Measurements from ENCODE around the gene AFM.

Gene AFM

DNA sequence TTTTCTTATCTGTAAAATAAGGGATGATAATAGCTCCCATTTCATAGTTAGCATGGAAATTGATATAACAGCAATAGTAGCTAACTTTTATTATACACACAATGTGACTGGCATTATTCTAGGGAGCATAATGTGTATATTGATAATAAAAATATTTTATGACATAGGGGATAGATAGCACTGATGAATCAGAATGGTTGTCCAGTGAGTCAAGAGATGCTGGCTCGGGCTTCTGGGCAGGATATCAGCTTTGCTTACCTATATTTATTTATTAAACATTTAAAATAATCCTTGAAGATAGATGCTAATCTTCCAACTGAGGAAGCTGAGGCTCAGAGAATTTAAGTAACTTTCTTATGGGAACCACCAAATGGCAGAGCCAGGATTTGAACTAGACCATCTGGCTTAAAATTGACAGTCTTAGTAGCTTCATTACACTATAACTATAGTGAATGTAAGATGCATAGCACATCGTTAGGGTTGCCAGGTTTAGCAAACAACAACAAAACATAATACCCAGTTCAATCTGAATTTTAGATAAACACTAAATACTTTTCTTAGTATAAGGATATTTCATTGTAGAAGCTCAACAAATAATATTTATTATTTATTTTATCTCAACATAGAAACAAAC lies 42.8 kb upstream of the AFM start:
- no peaks in the 10 kb centered on the region for H3K4me1 ChIP-seq (ENCODE audit: control insufficient read depth, insufficient read depth, low read length, poor library complexity, severe bottlenecking)
- no peaks in the 10 kb centered on the region for H3K27me3 ChIP-seq (replicated peaks; ENCODE audit: control insufficient read depth, insufficient read depth, low read length, poor library complexity, severe bottlenecking)
- no peak overlapping the region for H3K4me3 ChIP-seq (ENCODE audit: insufficient read depth, low read depth, low read length, poor library complexity, severe bottlenecking)

DNA sequence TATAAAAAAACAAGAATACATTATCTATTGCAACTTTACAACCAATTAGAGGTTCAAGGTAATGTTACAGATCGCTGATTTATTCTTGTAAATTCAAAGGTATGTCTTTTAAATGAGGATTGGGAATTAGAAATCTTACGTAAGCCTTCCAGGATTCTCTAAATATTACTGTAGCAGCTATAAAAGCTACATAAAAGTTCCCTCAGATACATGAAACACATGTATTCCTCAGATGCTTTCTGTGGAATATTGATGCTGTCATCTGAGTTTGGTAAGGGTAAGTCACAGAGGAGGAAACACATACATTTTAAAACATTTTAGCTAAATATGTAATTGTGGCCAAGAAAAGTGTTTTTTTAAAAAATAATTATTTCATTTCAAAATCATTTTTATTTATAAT lies 42.1 kb upstream of the AFM start:
- Histone ChIP-seq H3K4me1 (ENCODE audit: control insufficient read depth, insufficient read depth, low read length, poor library complexity, severe bottlenecking) (no peaks in the 10 kb centered on the region), H3K36me3 (ENCODE audit: control insufficient read depth, insufficient read depth, low read length) (no peaks in the 10 kb centered on the region), H3K4me3 (ENCODE audit: insufficient read depth, low read depth, low read length, poor library complexity, severe bottlenecking) (no peak overlapping the region), H3K27ac (ENCODE audit: insufficient read depth, low read length, poor library complexity, severe bottlenecking) (no peak overlapping the region), H3K27me3 (replicated peaks; ENCODE audit: control insufficient read depth, insufficient read depth, low read length, poor library complexity, severe bottlenecking) (no peaks in the 10 kb centered on the region), H3K9me3 (ENCODE audit: control insufficient read depth, low read length) (no peaks in the 10 kb centered on the region)
- DNase-seq = no peak

More for the DNA sequence above, 42.8 kb upstream of the AFM start:
- Histone ChIP-seq H3K36me3 (ENCODE audit: control insufficient read depth, insufficient read depth, low read length) (no peaks in the 10 kb centered on the region), H3K27ac (ENCODE audit: insufficient read depth, low read length, poor library complexity, severe bottlenecking) (no peak overlapping the region), H3K9me3 (ENCODE audit: control insufficient read depth, low read length) (no peaks in the 10 kb centered on the region)
- no peak for DNase-seq

DNA sequence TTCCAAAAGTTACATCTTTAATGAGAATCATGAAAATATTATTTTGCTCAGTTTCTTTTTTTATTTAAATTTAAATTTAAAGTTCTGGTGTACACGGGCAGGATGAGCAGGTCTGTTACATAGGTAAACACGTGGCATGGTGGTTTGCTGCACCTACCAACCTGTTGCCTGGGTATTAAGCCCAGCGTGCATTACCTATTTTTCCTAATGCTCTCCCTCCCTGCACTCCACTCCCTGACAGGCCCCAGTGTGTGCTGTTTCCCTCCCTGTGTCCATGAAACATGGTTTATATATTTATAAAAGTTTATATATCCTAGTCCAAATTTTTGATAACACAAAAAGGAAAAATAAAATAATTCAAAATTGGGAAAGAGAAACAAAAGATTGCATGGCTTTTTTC lies 41.6 kb upstream of the AFM start:
- H3K4me3 ChIP-seq (ENCODE audit: insufficient read depth, low read depth, low read length, poor library complexity, severe bottlenecking) = no peak overlapping the region
- no peaks in the 10 kb centered on the region for H3K4me1 ChIP-seq (ENCODE audit: control insufficient read depth, insufficient read depth, low read length, poor library complexity, severe bottlenecking)
- no peaks in the 10 kb centered on the region for H3K9me3 ChIP-seq (ENCODE audit: control insufficient read depth, low read length)
- no peak overlapping the region for H3K27ac ChIP-seq (ENCODE audit: insufficient read depth, low read length, poor library complexity, severe bottlenecking)
- DNase-seq = no peak
- H3K36me3 ChIP-seq (ENCODE audit: control insufficient read depth, insufficient read depth, low read length) = no peaks in the 10 kb centered on the region
- no peaks in the 10 kb centered on the region for H3K27me3 ChIP-seq (replicated peaks; ENCODE audit: control insufficient read depth, insufficient read depth, low read length, poor library complexity, severe bottlenecking)

DNA sequence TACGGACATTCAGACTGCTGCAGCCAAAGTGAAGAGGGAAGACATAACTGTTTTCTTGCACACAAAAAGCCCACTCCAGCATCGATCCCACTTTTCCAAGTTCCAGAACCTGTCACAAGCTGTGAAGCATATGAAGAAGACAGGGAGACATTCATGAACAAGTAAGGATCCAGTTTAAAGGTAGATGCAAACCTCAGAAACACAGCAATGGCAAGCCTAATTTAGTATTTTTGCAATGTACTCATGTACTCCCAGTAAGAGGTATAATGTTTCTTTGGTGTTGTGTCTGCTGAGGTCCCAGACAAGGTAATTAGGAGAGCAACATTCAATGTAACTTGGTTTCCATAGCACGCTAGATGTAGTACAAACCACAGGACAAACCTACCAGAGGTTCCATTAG lies 40.9 kb upstream of the AFM start:
- Histone ChIP-seq H3K36me3 (ENCODE audit: control insufficient read depth, insufficient read depth, low read length) (no peaks in the 10 kb centered on the region), H3K27me3 (replicated peaks; ENCODE audit: control insufficient read depth, insufficient read depth, low read length, poor library complexity, severe bottlenecking) (no peaks in the 10 kb centered on the region), H3K9me3 (ENCODE audit: control insufficient read depth, low read length) (no peaks in the 10 kb centered on the region), H3K4me1 (ENCODE audit: control insufficient read depth, insufficient read depth, low read length, poor library complexity, severe bottlenecking) (no peaks in the 10 kb centered on the region), H3K27ac (ENCODE audit: insufficient read depth, low read length, poor library complexity, severe bottlenecking) (no peak overlapping the region), H3K4me3 (ENCODE audit: insufficient read depth, low read depth, low read length, poor library complexity, severe bottlenecking) (no peak overlapping the region)
- DNase-seq = no peak

DNA sequence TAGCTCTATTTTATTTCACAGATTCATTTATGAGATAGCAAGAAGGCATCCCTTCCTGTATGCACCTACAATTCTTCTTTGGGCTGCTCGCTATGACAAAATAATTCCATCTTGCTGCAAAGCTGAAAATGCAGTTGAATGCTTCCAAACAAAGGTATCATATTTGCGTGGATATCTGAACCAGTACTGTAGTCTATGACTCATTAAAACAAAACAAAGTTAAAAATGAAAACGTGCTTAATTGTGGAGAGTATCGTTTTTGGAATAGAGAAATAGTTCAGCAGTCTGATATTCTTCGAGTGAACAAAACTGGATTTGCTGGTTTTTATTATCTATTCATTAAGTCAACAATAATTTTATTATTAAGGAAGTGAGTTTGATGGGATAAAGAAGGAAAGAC lies 39.3 kb upstream of the AFM start:
- no peak overlapping the region for H3K4me3 ChIP-seq (ENCODE audit: insufficient read depth, low read depth, low read length, poor library complexity, severe bottlenecking)
- H3K27me3 ChIP-seq (replicated peaks; ENCODE audit: control insufficient read depth, insufficient read depth, low read length, poor library complexity, severe bottlenecking) = no peaks in the 10 kb centered on the region
- no peak overlapping the region for H3K27ac ChIP-seq (ENCODE audit: insufficient read depth, low read length, poor library complexity, severe bottlenecking)
- H3K36me3 ChIP-seq (ENCODE audit: control insufficient read depth, insufficient read depth, low read length) = no peaks in the 10 kb centered on the region
- no peak for DNase-seq
- H3K9me3 ChIP-seq (ENCODE audit: control insufficient read depth, low read length) = no peaks in the 10 kb centered on the region
- no peaks in the 10 kb centered on the region for H3K4me1 ChIP-seq (ENCODE audit: control insufficient read depth, insufficient read depth, low read length, poor library complexity, severe bottlenecking)

DNA sequence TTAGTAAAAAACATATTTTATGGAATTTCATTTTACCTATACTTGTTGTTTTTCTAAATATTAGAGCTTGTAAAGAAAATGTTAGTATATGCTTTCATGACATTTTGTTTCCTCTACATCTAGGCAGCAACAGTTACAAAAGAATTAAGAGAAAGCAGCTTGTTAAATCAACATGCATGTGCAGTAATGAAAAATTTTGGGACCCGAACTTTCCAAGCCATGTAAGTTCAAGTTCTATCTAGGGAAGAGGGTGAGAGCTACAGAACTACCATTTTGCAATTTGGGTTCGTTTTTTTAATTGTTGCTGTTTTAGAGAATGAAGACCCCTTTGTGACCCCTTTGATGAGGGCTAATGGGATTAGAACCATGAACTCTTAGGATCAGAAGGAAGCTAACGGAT lies 38.3 kb upstream of the AFM start:
- Histone ChIP-seq H3K36me3 (ENCODE audit: control insufficient read depth, insufficient read depth, low read length) (no peaks in the 10 kb centered on the region), H3K27ac (ENCODE audit: insufficient read depth, low read length, poor library complexity, severe bottlenecking) (no peak overlapping the region), H3K4me3 (ENCODE audit: insufficient read depth, low read depth, low read length, poor library complexity, severe bottlenecking) (no peak overlapping the region), H3K4me1 (ENCODE audit: control insufficient read depth, insufficient read depth, low read length, poor library complexity, severe bottlenecking) (no peaks in the 10 kb centered on the region), H3K9me3 (ENCODE audit: control insufficient read depth, low read length) (no peaks in the 10 kb centered on the region), H3K27me3 (replicated peaks; ENCODE audit: control insufficient read depth, insufficient read depth, low read length, poor library complexity, severe bottlenecking) (no peaks in the 10 kb centered on the region)
- no peak for DNase-seq

DNA sequence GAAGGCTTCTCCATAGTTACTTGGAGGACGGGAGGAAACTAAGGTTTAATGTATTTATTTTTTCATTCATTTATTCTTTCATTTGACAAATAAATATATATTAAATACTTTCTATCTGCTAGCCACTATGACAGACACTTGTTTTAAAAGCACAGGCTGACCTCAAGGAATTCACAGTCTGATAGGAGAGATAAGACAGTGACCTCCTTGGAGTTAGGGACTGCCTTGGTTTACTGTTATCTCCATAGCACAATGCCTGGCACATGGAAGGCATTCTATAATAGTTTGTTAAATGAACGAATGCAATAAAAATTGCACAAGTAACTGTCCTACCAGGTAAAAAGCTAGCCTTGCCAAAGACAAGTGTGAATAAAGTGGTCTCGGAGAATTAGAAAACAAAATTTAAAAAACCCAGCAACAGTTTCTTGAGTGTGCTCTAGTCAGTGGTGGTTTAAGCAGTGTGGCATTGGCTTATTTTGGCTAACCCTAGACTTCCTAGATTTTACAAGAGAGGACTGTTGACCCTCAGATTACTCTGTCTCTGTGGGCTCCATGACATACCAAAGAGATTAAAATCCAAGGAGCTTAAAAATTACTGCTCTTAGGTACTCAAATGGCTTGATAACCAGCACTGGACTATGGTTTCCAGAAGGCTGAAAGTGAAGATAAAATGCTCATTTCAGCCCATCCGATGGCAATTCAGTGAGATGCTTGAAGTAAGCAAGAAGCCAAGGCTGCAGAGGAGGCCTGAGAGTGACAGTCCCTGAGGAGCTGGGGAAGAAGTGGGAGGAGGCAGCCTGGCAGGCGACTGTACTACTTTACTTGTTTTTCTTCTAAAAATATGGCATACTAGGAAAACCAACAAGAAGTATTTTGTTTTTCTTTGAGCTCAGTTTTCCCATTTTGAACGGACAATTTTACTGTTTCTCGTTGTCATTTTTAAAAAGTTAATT lies 35.9 kb upstream of the AFM start:
- no peaks in the 10 kb centered on the region for H3K36me3 ChIP-seq (ENCODE audit: control insufficient read depth, insufficient read depth, low read length)
- H3K4me3 ChIP-seq (ENCODE audit: insufficient read depth, low read depth, low read length, poor library complexity, severe bottlenecking) = no peak overlapping the region

DNA sequence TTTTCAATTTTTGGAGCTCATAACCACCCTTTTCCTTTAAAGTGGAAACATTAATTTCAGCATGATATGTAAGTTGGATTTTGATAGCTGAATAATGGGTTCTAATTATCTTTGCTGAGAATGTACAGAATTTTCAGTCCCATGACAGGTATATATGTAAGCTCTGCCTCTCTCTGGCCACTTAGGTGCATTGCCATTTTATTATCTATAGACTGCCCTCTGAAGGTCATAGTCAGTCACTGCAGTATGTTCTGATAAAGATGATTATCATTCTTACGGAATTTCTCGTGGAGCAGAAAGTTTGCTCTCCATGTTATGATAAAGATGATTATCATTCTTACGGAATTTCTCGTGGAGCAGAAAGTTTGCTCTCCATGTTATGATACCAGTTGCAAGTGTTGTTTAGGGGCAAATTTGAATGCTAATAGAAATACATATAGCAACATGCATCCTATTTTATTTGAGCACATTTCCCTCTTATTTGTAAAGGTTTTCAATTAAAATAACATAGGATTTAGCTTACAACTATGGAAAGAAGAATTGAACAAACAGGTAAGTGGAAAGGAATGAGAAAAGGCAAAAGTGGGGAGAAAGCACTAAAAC lies 35.1 kb upstream of the AFM start:
- Histone ChIP-seq H3K36me3 (ENCODE audit: control insufficient read depth, insufficient read depth, low read length) (no peaks in the 10 kb centered on the region), H3K9me3 (ENCODE audit: control insufficient read depth, low read length) (no peaks in the 10 kb centered on the region), H3K4me1 (ENCODE audit: control insufficient read depth, insufficient read depth, low read length, poor library complexity, severe bottlenecking) (no peaks in the 10 kb centered on the region), H3K4me3 (ENCODE audit: insufficient read depth, low read depth, low read length, poor library complexity, severe bottlenecking) (no peak overlapping the region), H3K27me3 (replicated peaks; ENCODE audit: control insufficient read depth, insufficient read depth, low read length, poor library complexity, severe bottlenecking) (no peaks in the 10 kb centered on the region), H3K27ac (ENCODE audit: insufficient read depth, low read length, poor library complexity, severe bottlenecking) (no peak overlapping the region)
- DNase-seq = no peak

More for the DNA sequence above, 35.9 kb upstream of the AFM start:
- no peaks in the 10 kb centered on the region for H3K4me1 ChIP-seq (ENCODE audit: control insufficient read depth, insufficient read depth, low read length, poor library complexity, severe bottlenecking)
- no peak for DNase-seq
- H3K27ac ChIP-seq (ENCODE audit: insufficient read depth, low read length, poor library complexity, severe bottlenecking) = no peak overlapping the region
- H3K9me3 ChIP-seq (ENCODE audit: control insufficient read depth, low read length) = no peaks in the 10 kb centered on the region
- H3K27me3 ChIP-seq (replicated peaks; ENCODE audit: control insufficient read depth, insufficient read depth, low read length, poor library complexity, severe bottlenecking) = no peaks in the 10 kb centered on the region

DNA sequence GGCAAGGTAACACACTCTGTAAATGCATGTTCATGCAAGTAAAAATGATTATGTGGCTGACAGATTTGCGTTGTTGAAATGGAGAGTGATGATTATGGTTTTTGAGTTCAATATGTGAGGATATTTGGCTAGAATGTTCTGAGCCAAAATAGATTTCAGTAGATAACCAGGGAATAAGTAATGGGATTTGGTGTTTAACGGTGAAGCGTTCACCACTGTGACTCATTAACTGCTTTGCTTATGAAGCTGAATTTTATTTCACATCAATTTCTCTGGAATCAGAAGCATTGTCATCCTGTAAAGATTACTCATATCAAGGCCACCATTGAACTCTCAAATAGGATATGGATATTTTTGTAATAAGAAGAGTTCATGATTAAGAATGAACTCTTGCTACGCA lies 33.9 kb upstream of the AFM start:
- H3K36me3 ChIP-seq (ENCODE audit: control insufficient read depth, insufficient read depth, low read length) = no peaks in the 10 kb centered on the region
- no peaks in the 10 kb centered on the region for H3K9me3 ChIP-seq (ENCODE audit: control insufficient read depth, low read length)
- H3K4me1 ChIP-seq (ENCODE audit: control insufficient read depth, insufficient read depth, low read length, poor library complexity, severe bottlenecking) = no peaks in the 10 kb centered on the region
- no peak for DNase-seq
- H3K27me3 ChIP-seq (replicated peaks; ENCODE audit: control insufficient read depth, insufficient read depth, low read length, poor library complexity, severe bottlenecking) = no peaks in the 10 kb centered on the region
- H3K27ac ChIP-seq (ENCODE audit: insufficient read depth, low read length, poor library complexity, severe bottlenecking) = no peak overlapping the region
- H3K4me3 ChIP-seq (ENCODE audit: insufficient read depth, low read depth, low read length, poor library complexity, severe bottlenecking) = no peak overlapping the region
